GM21717 (cell line): ENCODE results near the gene PGRMC1.
A peak's percentile ranks its signal among the peaks of the same experiment; 100 is the strongest.
"Not testable (repeated sequence)": the region's sequence is repeated elsewhere in the genome, so short reads cannot be mapped to it uniquely, and the experiment has no call there.

Experiments used
- ATAC-seq: cut with Tn5 transposase; IDR thresholded peaks from one replicate; pipeline ENCODE4 v1.9.1; 2021; ENCODE audit warnings: mild to moderate bottlenecking, moderate library complexity; ENCODE audit not compliant: unreplicated experiment

The PGRMC1 gene

DNA sequence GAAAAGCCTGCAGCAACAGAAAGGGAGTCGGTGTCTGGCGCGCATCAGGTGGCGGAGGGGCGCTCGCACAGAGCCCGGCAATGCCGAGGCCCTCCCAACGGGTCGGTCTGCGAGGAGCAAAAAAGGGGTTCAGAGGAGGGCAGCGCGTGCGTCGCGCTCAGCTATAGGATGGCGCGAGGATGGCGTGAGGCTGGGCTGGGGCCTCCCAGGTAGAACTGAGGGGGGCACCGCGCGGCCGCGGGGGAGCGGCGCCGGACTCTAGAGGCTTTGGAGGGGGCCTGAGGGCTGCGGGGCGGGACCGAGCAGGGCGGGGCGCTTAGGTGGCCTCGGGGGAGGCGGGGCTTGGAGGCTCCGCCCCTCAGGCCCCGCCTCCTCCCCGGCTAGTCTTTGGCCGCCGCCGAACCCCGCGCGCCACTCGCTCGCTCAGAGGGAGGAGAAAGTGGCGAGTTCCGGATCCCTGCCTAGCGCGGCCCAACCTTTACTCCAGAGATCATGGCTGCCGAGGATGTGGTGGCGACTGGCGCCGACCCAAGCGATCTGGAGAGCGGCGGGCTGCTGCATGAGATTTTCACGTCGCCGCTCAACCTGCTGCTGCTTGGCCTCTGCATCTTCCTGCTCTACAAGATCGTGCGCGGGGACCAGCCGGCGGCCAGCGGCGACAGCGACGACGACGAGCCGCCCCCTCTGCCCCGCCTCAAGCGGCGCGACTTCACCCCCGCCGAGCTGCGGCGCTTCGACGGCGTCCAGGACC, at the start of gene PGRMC1:
Gene PGRMC1, plus strand, starts transcription at position 414 of the 751 bp plus-strand sequence. Its CDS starts 79 bp downstream, at position 493.
- peak; percentile 89 for ATAC-seq

DNA sequence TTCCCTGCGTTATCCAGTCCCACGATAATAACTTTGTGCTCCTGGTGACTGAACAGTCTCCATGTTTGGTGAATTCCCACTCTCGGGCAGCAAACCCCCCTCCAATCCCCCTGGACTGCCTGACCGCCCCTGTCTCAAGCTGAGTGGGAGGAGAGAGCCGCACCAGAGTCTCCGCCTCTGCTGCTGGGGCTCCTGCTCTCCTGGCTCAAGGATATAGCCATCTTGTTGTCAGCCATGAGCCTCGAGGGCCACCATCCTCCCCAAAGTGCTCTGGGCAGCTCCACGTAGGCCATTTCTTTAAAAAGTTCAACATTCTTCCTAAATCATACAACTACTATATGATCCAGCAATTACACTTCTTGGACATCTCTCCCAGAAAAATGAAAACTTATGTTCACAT, 49.3 kb upstream of the PGRMC1 start:
- no peak for ATAC-seq

DNA sequence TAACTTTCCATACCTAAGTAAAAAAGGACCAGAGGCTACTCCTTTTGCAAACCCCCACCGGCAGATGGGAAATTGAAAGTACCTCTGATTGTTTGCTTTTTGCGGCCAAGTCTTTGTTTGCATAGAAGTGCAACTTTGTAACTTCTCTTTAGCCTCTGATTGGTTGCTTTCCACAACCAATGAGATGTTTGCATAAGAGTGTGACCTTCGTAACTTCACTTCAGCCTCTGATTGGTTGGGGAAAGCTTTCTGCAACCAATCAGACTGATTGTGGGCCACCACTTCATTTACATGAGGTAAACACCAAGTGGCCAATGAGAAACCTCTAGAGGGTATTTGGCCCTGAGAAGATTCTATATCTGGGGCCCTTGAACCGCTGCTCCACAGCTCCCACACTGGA, 48.8 kb upstream of the PGRMC1 start:
- no peak for ATAC-seq

GRCh38 chrX:119189115-119189514, 47.0 kb upstream of the PGRMC1 start:
- no peak for ATAC-seq

GRCh38 chrX:119189595-119189994, 46.5 kb upstream of the PGRMC1 start:
- ATAC-seq = no peak

GRCh38 chrX:119190091-119190681, 45.9 kb upstream of the PGRMC1 start:
- no peak for ATAC-seq

- no peak for ATAC-seq
Observed at GRCh38 chrX:119190831-119191230, 45.3 kb upstream of the PGRMC1 start.

DNA sequence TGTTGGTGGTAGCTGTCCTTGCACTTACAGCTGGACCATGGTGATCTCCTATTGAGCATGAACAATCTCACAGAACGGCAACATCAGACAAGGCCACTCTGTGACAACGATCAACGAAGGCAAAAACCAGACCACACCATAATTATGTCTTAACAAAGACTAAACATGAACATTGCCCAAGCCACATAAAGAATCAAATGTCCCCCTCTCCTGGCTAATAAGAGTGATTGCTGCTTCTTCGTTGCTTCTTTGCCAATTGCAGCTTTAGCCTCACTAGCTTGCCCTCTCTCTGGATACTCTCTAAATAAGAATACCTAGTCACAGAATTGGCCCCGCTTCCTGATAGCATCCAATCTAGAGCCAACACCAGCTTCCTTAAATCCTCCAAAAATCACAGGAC, 41.5 kb upstream of the PGRMC1 start:
- no peak for ATAC-seq

- ATAC-seq = no peak
Observed at GRCh38 chrX:119201570-119201969, 34.5 kb upstream of the PGRMC1 start.

GRCh38 chrX:119206203-119206602, 29.9 kb upstream of the PGRMC1 start:
- no peak for ATAC-seq

- not testable (repeated sequence) for ATAC-seq
Observed at GRCh38 chrX:119207483-119207882, 28.6 kb upstream of the PGRMC1 start.

- no peak for ATAC-seq
Observed at GRCh38 chrX:119208401-119209057, 27.6 kb upstream of the PGRMC1 start.

DNA sequence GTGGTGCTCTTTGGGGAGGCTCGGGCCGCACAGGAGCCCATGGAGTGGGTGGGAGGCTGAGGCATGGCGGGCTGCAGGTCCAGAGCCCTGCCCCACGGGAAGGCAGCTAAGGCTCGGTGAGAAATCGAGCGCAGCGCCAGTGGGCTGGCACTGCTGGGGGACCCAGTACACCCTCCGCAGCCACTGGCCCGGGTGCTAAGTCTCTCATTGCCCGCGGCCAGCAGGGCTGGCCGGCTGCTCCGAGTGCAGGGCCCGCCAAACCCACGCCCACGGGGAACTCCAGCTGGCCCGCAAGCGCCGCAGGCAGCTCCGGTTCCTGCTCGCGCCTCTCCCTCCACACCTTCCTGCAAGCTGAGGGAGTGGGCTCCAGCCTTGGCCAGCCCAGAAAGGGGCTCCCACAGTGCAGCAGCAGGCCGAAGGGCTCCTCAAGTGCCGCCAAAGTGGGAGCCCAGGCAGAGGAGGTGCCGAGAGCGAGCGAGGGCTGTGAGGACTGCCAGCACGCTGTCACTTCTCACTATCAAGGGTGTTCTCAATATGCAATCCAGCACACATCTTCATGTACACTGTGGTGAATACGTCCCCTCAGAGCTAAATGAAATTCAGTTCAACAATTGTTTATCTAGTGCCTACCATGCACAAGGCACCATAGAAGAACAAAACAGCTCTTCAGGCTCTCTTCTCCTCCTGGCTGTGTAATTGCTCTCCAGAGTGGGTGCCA, 25.0 kb upstream of the PGRMC1 start:
- ATAC-seq = not testable (repeated sequence)

DNA sequence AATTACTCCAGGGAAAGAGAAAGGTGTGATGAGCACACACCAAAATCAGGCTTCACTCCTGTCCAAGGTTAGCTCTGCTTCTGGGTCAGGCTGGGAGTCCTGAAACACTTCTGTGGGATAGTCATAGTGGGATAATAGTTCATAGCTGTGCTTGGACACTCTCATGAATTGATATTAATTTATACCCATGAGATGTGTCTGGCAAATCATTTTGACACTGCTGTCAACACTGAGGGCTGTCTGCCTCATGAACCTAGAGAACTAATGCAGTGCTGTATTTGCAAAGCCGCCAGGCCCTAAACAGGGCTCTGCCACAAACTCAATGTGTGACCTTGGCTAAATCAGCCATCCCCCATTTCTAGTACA, 24.5 kb upstream of the PGRMC1 start:
- ATAC-seq = no peak

- ATAC-seq = no peak
Observed at GRCh38 chrX:119218198-119218597, 17.9 kb upstream of the PGRMC1 start.

DNA sequence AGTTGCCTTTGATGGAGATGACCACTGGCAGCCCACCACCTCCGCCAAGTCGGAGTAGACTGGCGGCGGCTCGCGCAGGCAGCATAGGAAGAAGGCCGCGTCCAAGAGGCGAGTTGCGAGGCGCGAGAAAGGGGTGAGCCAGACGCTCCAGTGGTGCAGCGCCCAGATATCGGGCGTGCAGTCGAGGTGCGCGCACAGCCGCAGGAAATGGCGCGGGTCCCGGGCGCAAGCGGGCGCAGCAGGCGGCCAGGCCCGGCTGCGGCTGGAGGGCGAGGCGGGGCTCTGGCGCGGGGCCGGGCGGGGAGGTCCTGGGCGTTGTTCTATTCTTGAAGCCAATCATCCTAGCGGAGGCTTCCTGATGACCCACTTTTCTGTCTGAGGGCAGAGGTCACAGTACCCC, 13.2 kb upstream of the PGRMC1 start:
- no peak for ATAC-seq

DNA sequence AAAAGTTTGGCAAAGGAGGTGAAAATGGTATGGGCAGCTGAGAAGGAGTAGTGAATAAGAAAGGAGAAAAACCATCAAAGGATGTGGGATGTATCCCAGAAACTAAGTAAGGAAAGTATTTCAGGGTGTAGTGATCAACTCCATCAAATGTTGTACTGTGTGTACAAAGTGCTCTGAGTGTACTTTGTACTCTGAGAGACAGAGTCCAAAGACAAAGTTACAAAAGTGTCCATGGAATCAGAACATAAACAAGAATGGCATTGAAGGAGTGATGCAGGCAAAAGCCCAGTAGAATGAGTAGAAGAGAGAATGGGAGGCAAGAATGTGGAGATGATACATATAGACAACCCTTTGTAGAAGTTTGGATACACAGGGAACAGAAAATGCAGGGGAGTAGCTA, 12.3 kb upstream of the PGRMC1 start:
- no peak for ATAC-seq

- no peak for ATAC-seq
Observed at GRCh38 chrX:119226446-119226845, 9.6 kb upstream of the PGRMC1 start.

DNA sequence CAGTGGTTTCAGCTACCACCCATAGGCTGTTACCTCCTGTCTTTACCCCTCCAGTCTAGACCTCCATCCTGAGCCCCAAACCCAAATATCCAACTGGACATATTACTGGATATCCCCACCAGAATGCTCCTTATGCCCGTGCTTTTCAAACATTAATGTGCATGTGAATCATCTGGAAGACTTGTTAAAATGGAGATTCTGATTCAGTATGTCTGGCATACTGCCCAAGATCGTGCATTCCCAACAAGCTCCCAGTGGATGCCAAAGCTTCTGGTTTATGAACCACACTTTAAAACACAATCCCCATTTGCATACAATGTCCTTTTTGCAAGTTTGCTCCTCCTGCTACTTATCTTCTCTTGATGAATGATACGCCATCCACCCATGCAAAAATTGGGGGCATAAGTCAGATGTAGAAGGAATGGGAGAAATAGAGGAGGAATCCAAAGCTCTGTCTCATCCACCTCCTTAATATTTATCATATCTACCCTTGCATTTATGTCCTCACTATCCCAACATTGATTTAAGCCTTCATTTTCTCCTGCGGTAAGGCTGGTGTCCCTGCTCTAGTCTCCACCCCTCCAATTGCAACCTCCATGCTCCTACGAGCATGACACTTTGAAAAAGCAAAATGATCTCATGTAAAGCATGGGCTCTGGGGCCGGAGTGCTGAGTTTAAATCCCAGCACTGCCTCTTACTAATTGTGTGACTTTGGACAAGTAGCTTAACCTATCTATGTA, 7.4 kb upstream of the PGRMC1 start:
- no peak for ATAC-seq

DNA sequence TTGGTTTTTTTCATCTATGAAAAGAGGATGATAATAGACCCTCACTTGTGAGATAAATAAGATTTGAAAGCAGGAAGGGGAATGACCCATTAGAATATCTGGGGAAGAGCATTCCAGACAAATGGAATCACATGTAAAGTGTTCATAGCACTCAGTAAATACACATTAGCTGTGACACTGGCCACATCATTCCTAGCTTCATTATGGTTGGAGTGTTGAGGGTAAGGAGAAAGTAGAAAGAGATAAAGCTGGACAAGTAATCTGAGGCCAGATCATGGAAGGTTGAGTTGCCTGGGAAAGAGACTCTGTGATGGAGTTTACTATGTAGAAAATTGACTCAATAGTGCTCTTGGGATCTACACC, 6.9 kb upstream of the PGRMC1 start:
- no peak for ATAC-seq

GRCh38 chrX:119230850-119231249, 5.2 kb upstream of the PGRMC1 start:
- no peak for ATAC-seq
